GM12892 (cell line): ENCODE measurements around the gene PCGF3.
"Not testable (repeated sequence)": the region's sequence is repeated elsewhere in the genome, so short reads cannot be mapped to it uniquely, and the experiment has no call there.

Experiments used
- DNase-seq: peaks from one replicate; pipeline ENCODE4 v3.0.0; 2011; ENCODE audit not compliant: insufficient read length
- FAIRE-seq: peaks from 2 replicates; lab custom pipeline; 2011; peaks lifted over from hg19 to GRCh38; lab: Jason Lieb, UNC
- POLR2A ChIP-seq: IDR thresholded peaks from 2 replicates; pipeline ENCODE4 v1.6.1; 2011; ENCODE audit warnings: low read depth, low read length, control low read depth
- POLR2AphosphoS5 ChIP-seq: IDR thresholded peaks from 2 replicates; pipeline ENCODE4 v1.6.1; 2011; ENCODE audit warnings: low read depth, low read length, control low read depth
- TAF1 ChIP-seq: IDR thresholded peaks from 2 replicates; pipeline ENCODE4 v1.6.1; 2011; ENCODE audit warnings: low read depth, mild to moderate bottlenecking, control low read depth, low read length, borderline replicate concordance

The PCGF3 gene

DNA sequence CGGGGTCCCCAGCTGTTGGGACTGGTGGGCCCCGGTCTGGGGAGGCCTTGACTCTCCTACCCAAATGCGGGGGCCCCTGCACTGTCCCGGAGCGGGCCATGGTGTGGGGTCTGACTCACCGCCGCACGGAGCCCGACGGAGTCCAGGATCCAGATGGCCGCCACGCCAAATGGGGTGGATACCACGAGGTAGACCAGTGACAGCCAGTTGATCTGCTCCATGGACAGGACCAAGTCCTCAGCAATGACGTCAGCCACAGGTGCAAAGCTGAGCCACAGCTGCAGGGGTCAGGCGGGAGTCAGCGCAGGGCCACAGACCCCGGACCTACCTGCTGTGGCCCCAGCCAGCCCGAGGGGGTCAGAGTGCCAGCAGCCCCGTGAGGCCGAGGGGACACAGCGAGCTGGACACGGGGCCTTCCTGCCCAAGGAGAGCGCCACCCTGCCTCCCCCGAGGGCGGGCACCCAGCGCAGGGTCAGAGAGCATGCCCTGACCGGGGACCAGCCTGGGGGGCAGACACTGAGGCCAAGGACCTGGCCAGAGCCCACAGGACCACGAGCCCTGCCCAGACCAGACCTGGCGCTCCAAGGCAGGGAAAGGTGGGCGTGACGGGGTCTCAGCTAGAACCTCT, 19.1 kb upstream of the PCGF3 start:
- FAIRE-seq = no peak
- DNase-seq = no peak
- TF ChIP-seq POLR2A (no peak), POLR2AphosphoS5 (no peak), TAF1 (no peak)

DNA sequence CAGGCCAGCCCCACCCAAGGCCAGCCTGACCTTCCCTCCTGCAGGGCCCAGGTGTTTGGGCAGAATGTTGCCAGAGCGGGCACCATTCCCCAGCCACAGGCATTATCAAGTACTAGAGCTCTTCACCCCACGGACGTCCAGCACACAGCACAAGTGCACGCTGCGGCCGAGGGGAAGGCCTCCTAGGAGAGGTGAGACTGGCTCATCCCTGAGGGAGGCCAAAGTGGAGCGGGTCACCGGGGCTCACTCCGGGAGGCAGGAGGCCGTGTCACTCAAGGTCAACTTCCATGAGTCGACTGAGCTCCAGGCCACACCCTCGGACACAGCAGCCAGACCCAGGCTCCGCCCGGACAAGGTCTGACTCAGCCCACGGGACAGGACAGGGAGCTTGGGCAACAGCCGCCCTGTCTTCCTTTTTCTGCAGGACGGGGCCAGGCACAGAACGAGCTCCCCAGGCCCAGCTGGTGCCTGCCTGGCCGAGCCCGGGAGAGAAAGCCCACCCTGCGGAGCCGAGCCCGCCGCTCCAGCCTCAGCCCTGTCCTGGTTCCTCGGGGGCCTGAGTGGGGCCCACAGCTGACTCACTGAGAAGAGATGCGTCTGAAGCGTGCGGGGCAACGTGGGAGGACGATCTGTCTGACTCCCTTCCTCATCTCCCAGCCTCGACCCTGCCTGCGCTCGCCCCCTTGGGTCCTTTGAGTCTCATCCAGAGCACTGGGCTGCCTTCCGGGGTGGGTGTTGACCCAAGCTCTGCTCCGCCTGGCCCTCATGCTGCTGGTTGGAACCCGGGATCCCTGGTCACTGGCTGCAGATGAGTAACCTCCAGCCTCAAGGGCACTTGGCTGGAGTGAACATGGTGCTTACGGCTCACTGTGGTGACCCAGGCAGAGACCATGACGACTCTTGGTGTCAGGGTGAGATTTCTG, 18.3 kb upstream of the PCGF3 start:
- FAIRE-seq = no peak
- TF ChIP-seq POLR2A (no peak), POLR2AphosphoS5 (no peak), TAF1 (no peak)

GRCh38 chr4:687971-688853, 17.4 kb upstream of the PCGF3 start:
- DNase-seq = no peak
- TF ChIP-seq POLR2AphosphoS5 = no peak
- no peak for TF ChIP-seq POLR2A
- no peak for TF ChIP-seq TAF1
- FAIRE-seq = no peak

More for the DNA sequence above, 18.3 kb upstream of the PCGF3 start:
- DNase-seq = no peak

DNA sequence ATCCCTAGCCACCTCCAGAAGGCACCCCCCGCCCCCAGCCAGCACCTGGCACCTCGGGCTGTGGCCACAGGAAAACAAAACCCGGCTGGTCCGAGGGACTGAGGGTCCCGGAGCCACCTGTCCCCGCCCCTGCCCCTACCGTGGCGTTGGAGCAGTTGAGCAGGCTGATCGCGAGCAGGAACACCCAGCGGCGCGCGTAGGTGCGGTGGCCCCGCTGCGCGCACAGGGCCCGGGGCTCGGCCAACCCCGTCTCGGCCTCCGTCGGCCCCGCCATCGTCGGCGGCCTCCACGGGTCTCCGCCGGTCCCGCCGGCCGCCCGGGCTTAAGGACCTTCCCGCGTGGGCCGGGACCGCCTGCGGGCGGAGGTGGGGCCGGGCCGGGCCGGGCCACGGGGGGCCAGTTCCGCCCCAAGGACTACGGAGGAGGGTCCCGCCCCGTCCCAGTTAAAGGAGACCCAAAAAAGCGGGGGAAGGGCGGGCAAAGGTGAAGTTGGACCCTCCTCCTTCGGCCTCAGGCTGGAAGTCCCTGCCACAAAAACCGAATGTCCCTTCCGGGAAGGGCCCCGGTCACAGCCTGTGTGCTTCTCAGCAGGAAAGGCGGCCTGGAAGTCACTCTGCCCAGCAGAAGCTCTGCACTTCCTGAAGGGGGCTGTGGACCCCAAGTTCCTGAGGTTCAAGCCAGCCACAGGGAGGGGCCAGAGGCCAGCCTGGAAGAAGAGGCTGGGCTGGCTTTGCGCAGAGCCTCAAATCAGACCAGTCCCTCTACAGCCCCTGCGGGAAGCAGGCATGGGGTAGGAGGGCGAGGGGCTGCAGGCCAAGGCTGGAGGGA, 16.6 kb upstream of the PCGF3 start, which contains the start of gene SLC49A3:
TSS of gene SLC49A3 (minus strand) at position 298 of the 828 bp plus-strand sequence. CDS start at position 274, 24 bp downstream.
- TF ChIP-seq TAF1 (no peak), POLR2A (no peak), POLR2AphosphoS5 (no peak)
- DNase-seq (no peak), FAIRE-seq (no peak)

- FAIRE-seq (no peak), DNase-seq (no peak)
- no peak for TF ChIP-seq POLR2A
- TF ChIP-seq POLR2AphosphoS5 = no peak
- TF ChIP-seq TAF1 = no peak
Observed at GRCh38 chr4:689723-690122, 15.9 kb upstream of the PCGF3 start.

GRCh38 chr4:692771-693554, 12.7 kb upstream of the PCGF3 start:
- DNase-seq = no peak
- TF ChIP-seq POLR2A (no peak), POLR2AphosphoS5 (no peak), TAF1 (no peak)
- no peak for FAIRE-seq

GRCh38 chr4:694341-694940, 11.2 kb upstream of the PCGF3 start:
- DNase-seq, FAIRE-seq: not testable (repeated sequence)

DNA sequence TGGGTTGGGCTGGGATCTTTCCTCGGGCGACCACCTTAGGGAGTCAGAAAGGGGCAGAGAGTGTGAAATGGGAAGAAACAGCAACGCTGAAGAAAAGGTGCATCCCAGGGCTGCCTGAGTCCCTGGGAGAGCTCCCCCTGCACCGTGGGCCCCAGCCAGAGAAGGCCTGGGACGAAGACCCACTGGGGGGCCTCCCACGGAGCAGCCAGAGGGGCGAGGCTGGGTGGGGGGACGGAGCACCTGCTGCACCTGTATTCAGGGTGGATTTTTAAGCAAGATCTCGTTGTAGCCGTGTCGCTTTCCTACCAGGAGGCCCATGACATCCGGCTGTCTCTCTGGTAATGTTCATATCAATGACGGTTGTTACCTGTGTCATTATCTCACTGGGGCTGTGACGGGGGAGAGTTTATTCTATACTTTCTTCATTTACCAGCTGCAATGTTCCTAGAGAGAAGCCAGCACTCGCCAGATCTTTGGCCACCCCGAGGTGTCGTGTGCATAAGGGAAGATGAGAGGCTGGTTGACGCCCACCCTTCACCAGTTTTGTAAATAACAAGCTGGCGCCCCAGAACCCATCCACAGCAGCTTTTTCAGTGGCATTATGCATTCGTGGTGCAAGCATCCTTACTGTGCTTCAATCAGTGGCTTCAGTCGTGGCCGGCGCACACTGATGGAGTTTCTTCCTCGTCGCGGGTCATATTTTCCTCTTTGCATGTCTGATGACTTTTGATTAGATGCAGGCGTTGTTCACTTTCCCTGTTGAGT, 5.6 kb upstream of the PCGF3 start:
- DNase-seq (no peak), FAIRE-seq (no peak)
- peak; percentile 8; the same call in 1 of the 2 replicates for TF ChIP-seq POLR2A
- no peak for TF ChIP-seq TAF1
- no peak for TF ChIP-seq POLR2AphosphoS5

DNA sequence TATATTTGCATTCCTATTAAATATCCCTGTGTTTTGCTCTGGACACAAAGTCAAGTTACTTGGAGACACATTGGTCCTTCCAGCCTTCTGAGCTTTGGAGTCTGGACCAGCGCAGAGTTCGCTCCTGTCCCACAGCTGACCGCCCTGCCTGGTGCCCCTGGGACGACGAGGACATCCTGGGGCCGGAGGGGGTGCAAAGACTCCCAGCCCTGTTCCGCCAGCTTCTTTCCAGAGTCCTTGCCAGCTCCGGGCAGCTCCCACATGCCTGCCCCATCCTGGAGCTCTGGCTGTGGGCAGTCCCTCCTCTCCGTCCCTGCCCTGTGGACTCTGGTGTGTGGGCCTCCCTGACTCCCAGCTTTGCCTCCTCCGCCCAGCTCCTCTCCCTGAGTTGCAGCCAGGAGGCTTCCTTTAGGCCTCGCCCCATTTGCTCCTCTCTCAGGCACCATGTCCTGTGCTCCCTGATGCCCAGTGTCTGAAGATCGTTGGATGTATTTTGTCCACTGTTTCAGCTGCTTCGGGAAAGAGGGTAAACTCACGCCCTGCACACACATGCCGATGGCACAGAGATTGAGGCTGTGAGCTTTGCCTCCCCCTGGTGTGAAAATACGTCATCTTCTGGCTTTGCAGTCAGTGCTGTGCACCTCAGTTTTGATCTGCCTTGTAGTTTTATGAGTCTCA, 4.9 kb upstream of the PCGF3 start:
- FAIRE-seq = no peak
- DNase-seq = no peak
- TF ChIP-seq POLR2A (no peak), TAF1 (no peak), POLR2AphosphoS5 (no peak)

DNA sequence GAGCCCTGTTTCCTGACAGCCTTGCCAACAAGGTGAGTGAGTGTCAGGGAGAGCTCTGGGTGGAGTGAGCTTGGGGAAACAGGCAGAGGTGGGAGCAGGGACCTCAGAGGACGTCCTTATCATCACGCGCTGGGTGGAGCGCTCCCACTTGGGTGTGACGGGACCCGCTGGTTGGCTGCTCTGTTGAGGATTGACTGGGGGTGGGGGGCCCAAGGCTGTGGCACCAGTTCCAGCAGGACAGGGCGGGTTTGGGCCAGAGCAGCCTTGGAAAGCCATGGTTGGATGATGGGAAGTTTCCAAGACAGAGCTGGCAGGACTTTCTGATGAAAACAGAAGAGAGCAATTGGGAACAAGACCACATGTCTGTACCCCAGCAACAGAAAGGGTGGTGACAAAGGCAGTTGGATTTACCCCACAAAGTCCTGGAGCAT, 3.0 kb upstream of the PCGF3 start:
- DNase-seq (no peak), FAIRE-seq (no peak)
- no peak for TF ChIP-seq POLR2A
- no peak for TF ChIP-seq TAF1
- TF ChIP-seq POLR2AphosphoS5 = no peak
